Head of caudate nucleus (tissue), 42 donors: ENCODE data around the gene CR1L.
"Not testable (repeated sequence)": the region's sequence is repeated elsewhere in the genome, so short reads cannot be mapped to it uniquely, and the experiment has no call there.

Experiments
- DNase-seq, 42 donors: peaks; one replicate each; pipeline versions ENCODE4 v3.0.0 to v3.0.0-alpha.2; 2020 to 2021; ENCODE audit warnings: mixed read lengths in 7 of 42
- intact Hi-C: fragments of 100-400 bp; cut with DNase I; formaldehyde crosslinking; loops from one replicate; pipeline ENCODE4 v1.15.0; 2022

CR1L gene

GRCh38 chr1:207644166-207644851, 624 bp upstream of the CR1L start:
- DNase-seq = no peak
- intact Hi-C loops = no loop called here

GRCh38 chr1:207645635-207646081, 725 bp downstream of the CR1L start:
- intact Hi-C loops = no loop called here
- DNase-seq = no peak

- intact Hi-C loops = no loop called here
- DNase-seq = no peak
Observed at GRCh38 chr1:207646171-207646570, 1.2 kb downstream of the CR1L start.

- intact Hi-C loops = no loop called here
- DNase-seq = no peak
Observed at GRCh38 chr1:207646944-207647579, 2.1 kb downstream of the CR1L start.

- intact Hi-C loops = no loop called here
- no peak for DNase-seq
Observed at GRCh38 chr1:207647671-207648333, 2.9 kb downstream of the CR1L start.

GRCh38 chr1:207648334-207649209, 3.6 kb downstream of the CR1L start:
- intact Hi-C loops = no loop called here
- no peak for DNase-seq

- intact Hi-C loops = no loop called here
- DNase-seq = no peak
Observed at GRCh38 chr1:207649210-207649753, 4.3 kb downstream of the CR1L start.

- DNase-seq = no peak
- intact Hi-C loops = no loop called here
Observed at GRCh38 chr1:207649865-207650580, 5.1 kb downstream of the CR1L start.

- no peak for DNase-seq
- intact Hi-C loops = no loop called here
Observed at GRCh38 chr1:207651583-207651982, 6.7 kb downstream of the CR1L start.

- intact Hi-C loops = no loop called here
- DNase-seq = no peak
Observed at GRCh38 chr1:207654320-207654719, 9.4 kb downstream of the CR1L start.

GRCh38 chr1:207658408-207658807, 13.5 kb downstream of the CR1L start:
- DNase-seq = no peak
- intact Hi-C loops = no loop called here

GRCh38 chr1:207658904-207659485, 14.1 kb downstream of the CR1L start:
- intact Hi-C loops = no loop called here
- no peak for DNase-seq

- intact Hi-C loops = no loop called here
- no peak for DNase-seq
Observed at GRCh38 chr1:207659545-207660153, 14.7 kb downstream of the CR1L start.

- intact Hi-C loops, DNase-seq: not testable (repeated sequence)
Observed at GRCh38 chr1:207661420-207661819, 16.5 kb downstream of the CR1L start.

- DNase-seq = no peak
- intact Hi-C loops = no loop called here
Observed at GRCh38 chr1:207666342-207666741, 21.4 kb downstream of the CR1L start.

- intact Hi-C loops = no loop called here
- peak in 2 of 42 donors; percentile 6 to 17 for DNase-seq
Observed at GRCh38 chr1:207669528-207670009, 24.6 kb downstream of the CR1L start.

GRCh38 chr1:207670192-207670591, 25.3 kb downstream of the CR1L start:
- intact Hi-C loops = no loop called here
- no peak for DNase-seq

GRCh38 chr1:207670997-207671396, 26.1 kb downstream of the CR1L start:
- intact Hi-C loops = no loop called here
- no peak for DNase-seq
